NCI-H774 (cell line): ENCODE measurements around the gene L2HGDH.

ENCODE experiments used
- DNase-seq: peaks from one replicate; lab custom pipeline; 2025; lab: John Stamatoyannopoulos, UW

Gene L2HGDH

GRCh38 chr14:50288146-50288545 lies 23.9 kb downstream of the L2HGDH start:
- DNase-seq: no peak

DNA sequence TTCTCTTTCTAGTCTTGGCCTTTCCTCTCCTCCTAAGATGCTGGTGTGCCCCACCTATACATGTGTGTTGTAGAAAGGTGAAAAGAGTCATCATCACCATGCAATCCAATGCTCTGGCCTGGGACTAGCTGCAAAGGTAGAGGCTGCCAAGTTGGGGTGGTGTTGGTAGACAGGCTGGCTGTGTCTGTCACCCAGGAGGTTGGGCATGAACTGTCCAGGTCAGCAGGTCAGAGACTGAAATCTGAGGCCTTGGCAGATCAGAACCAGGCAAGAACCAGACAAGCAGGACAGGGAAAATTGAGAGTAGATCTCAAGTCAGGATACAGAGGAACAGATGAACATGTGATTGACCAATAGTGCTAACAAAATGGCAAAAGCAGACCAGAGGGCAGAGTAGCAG lies 26.2 kb downstream of the L2HGDH start:
- no peak for DNase-seq

DNA sequence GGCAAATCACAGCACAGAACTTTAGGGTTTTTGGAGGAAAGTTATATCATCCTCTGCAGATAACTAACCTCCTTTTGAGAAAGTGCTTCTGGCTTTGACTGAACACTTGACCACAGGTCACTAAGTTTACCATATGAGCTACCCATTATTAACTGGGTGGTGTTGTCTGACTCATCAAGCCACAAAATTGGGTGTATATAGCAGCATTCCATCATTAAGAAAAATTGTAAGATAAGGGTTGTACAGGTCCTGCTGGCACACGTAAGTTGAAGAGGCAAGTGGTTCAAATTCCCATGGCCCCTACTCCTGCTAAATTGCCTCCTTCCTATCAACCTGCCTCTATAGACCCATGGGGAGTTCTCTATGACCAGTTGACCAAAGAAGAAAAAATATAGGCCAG lies 39.5 kb downstream of the L2HGDH start:
- DNase-seq: no peak

DNA sequence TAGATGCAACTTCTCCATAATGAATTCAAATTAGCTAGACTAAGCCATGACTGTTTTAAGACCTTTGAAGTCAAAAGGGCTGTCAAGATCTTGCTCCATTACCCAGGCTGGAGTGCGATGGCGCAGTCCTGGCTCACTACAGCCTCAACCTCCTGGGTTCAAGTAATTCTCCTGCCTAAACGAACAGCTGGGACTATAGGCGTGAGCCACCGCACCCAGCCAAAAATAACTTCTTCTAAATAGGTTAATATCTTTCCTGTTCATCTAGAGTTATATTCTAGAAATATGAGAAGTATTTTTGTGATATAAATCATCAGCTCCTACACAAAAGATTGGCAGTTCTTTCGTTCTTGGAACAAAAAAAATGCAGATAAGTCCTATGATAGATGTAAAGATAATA lies 41.1 kb downstream of the L2HGDH start:
- DNase-seq: no peak

DNA sequence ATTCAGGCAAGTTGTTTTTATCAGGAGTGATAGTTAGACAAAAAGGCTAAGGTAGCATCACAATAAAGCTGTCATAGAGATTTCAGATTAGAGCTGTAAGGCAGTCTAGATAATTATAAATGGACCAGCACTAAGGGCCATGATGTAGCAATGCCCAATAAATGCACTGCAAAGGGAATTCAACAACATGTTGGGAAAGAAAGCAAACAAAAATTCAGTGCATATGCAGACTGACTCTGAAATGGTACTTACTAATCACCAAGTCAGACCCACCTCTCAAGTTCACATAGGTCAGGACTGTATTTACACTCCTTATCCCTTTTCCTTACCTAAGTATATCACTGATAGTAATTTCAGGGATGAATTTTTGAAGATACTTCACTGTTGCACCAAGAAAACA lies 47.0 kb downstream of the L2HGDH start:
- DNase-seq: no peak

DNA sequence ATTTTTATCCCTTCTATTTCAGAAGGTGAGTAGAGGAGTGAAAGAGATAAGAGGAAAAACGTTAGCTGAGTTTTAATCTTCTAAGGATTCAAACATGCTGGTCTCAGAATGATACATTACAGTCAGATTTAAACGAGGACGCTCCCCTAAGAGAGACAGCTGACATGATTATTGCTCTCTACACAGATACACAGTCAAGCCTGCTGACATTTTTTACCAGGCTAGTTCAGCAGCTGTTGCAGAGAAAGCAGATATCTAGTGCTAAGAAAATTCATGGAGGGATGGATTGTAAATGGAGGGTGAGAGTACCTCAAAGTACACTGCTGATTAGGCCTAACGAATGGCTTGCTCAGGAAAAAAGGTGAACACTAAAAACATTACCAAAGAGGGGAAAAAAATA lies 48.7 kb downstream of the L2HGDH start:
- DNase-seq: no peak

DNA sequence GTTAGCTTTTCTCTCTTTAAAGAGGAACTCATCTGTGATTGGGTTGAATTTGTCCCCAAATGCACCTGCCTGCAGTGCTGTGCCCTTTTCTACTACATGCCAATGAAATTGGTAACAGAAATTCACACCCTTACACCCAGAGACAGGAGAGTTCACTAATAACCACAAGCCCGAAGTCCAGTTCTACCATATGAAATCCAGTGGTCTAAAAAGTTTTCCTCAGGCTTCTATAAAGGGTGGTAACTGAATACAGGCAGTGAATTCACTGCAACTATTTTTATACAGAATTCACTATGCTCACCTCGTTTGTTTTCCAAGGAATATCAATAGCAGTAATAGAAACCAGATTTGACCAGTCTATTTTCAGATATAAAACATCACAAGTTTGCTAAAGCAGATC lies 49.2 kb downstream of the L2HGDH start:
- DNase-seq: no peak

DNA sequence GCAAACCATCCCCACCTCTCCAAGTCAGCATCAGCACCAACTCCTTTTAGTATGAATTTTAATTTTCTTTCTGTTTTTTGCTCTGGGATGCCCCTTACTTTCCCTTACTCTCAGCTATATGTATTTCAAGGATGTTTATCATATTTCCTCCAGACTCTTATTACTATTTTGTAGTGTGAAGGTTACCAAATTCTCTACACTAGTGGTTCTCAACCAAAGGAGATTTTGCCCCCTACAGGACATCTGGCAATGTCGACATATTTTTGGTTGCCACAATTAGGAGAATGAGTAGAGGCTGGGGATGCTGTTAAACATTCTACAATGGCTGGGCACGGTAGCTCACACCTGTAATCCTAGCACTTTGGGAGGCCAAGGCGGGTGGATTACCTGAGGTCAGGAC lies 51.5 kb downstream of the L2HGDH start:
- DNase-seq: no peak

DNA sequence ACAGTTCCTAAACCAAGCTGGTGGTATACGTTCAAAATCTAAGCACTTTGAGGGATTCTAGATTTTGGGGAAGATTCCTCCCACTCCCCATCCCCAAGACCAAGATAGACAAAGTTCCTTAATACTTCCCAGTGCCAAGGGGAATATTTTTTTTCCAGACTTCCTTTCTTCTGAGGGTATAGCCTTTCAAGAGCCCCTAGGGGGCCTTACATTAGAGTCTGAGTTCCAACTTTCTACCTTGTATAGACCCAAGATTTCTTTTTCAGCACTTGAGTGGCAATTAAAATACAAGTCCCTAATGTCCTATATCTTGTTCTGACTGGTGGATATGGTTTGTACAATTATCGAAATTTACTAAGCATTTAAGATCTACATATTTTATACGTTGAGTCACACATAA lies 52.0 kb downstream of the L2HGDH start:
- DNase-seq: no peak

DNA sequence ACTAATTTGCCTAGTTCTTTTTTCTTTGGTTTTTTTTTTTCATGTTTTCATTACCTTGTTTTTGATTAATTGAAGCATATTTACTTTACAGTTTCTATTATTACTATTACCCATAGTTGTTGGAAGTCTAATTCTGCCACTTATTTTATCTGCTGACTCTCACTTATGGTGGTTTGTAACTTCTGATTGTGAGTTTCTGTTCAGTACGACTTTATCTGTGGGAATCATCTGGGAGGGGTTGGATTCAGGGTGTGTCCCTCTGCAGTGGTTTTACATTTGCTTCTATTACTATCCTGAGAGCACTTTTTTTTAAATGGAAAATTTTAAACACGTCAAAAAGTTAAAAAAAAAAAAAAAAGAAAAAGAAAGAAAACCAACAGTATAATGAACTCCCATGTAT lies 54.3 kb downstream of the L2HGDH start:
- DNase-seq: no peak

GRCh38 chr14:50254248-50254647 lies 57.8 kb downstream of the L2HGDH start:
- no peak for DNase-seq

DNA sequence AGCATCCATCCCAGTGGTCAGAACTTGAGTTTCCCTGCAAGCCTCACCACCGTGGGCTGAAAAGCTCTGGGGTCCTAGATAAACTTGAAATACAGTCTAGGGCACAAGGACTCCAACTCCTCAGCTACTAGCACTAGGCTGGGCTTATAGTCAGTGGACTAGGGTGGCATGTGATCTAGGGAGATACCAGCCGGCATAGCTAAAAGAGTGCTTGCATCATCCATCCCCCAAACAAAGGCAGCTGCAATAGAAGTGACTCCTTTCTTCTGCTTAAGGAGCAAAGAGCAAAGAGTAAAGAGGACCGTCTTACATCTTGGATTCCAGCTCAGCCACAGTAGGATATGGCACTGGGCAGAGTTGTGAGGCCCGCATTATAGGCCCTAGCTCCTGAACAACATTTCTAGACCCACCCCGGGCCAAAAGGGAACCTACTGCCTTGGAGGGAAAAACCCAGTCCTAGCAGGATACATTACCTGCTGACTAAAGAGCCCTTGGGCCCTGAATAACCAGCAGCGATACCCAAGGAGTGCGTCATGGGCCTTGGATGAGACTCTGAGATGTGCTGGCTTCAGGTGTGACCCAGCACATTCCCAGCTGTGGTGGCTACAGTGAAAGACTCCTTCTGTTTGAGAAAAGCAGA lies 62.8 kb downstream of the L2HGDH start:
- no peak for DNase-seq

- no peak for DNase-seq
Observed at GRCh38 chr14:50247245-50247644, 64.8 kb downstream of the L2HGDH start.

DNA sequence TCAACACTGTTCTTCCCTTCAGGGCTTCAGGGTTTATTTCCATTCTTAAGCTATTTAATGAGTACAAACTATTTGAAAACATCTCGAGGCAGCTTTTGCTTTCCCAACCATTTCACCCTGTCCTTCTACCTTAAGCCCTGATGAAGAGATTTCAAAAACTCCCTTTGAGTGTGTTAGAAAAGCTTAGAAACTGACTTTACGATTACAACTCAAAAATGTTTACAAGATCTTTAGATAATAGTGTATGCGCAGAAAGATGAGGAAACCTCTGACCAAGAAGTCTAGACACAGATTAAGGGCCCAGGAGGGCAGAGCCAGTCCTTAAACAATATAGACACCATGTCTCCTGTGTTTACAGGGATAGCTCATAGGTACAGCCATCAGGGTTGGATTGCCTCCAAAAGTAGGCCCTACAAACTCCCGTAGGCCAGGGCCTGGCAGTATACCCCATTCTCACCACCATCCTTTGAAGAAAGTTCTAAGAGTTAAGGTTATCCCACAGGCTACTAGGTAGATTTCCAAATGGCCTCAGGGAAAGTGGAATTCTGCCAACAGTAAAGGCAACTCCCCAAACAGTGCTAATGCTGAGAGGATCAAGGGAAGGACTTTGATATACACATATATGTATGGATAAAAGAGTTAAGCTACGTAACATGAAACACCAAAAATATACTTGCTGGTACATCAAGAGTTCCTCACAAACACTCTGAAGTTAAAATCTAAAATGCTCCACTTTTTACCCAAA lies 69.3 kb downstream of the L2HGDH start:
- no peak for DNase-seq

DNA sequence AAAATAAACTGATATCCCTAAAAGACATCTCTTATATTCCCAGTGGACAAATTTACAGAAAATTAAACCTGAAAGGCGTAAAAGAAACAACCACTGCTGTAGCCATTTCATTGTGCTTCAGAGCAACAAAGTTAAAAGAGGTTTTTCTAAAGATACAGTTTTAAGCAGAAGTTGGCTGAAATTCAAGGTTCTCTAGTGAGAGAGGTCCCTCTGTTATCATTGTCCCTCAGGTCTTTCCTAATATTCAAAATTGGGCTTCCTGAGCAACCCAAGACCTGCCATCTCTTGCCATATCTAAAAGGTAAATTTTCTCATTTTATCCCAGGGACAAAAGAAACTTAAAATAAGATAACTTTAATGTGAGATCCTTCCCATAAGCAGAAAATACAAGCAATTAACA lies 69.9 kb downstream of the L2HGDH start:
- no peak for DNase-seq

GRCh38 chr14:50237427-50237826 lies 74.6 kb downstream of the L2HGDH start:
- no peak for DNase-seq

- DNase-seq: no peak
Observed at GRCh38 chr14:50233951-50234250, 78.1 kb downstream of the L2HGDH start.

DNA sequence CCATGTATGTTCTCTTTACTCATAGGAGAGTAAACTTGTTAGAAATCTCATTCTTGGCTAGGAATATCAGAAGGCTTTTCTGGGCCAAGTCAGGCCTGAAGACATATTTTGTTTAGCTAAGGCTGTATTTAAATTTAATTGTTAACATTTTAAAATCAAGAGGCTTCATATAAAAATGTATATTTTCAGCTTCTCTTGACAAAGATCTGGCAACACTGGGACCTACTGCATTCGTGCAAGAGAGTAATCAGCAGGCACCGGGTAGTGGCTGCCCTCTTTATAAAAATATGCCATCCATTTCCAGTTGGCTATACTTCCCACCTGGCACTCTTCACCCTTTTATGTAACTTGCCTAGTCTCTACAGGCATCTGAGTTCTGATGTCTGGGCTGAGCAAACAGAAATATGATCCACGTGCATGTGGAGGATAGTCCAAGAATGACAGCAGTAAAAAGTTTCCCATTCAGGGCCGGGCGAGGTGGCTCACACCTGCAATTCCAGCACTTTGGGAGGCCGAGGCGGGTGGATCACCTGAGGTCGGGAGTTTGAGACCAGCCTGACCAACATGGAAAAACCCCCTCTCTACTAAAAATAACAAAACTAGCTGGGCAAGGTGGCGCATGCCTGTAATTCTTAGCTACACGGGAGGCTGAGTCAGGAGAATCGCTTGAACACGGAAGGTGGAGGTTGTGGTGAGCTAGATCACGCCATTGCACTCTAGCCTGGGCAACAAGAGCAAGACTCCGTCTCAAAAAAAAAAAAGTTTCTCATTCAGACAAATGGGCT lies 78.7 kb downstream of the L2HGDH start:
- no peak for DNase-seq

- DNase-seq: no peak
Observed at GRCh38 chr14:50232276-50232642, 79.8 kb downstream of the L2HGDH start.

GRCh38 chr14:50231475-50232275 lies 80.4 kb downstream of the L2HGDH start, which contains the start of gene SOS2:
Gene SOS2, minus strand, starts transcription at chr14:50231578. Its CDS starts 295 bp downstream, at chr14:50231283.
- peak; percentile 57 for DNase-seq

DNA sequence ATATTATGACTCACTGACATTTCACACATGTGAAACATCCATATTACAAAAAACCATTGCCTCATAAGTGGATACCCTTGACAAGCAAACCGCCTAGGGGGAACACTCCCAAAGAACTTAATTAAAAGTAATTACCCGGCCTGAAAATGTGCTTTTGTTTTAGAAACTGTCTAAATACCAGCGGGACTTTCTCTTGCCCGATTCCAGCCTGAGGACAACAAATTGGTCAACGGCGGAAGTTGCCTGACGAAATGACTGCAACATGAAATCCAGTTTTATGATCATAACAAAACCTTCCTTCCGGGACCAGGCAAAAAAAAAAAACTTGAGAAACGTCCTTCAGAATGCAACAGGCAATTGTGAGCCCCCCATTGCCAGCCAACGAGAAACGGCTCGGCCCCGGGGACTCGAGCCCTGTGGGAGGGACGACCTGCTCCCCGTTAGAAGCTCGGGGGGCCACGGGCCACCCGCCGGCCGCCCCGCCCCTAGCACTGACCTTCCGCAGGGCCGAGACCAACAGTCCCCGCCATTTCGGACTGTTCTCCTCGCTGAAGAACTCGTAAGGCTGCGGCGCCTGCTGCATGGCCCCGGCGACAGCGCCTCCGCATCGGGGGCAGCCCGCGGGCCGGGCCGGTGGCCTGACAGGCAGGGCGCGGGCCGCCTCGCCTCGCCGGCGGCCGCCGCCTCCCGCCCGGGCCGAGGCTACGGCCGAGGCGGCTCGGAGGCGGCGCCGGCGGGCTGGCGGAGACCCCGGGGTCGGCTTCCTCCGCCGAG lies 81.1 kb downstream of the L2HGDH start:
- no peak for DNase-seq

DNA sequence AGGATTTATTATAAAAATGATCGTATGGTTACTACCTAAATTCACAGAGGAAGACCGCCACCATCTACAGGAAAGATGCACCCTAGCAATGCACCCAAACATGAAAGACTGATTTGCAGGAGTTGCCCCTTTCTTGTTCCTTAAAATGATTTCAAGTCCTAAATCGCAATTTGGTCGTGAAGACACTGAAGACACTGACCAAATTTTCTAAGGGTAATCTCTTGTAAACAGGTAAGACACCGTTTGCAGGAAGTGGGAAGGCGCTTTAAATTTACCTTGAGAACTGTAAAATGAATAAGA lies 81.7 kb downstream of the L2HGDH start:
- DNase-seq: no peak
